ENCODE data around the gene SYT7.

The SYT7 gene

GRCh38 chr11:61503135-61503770, 77.6 kb downstream of the SYT7 start:
- Mint-ChIP-seq H3K36me3 (ENCODE audit: low read depth) (no peaks in the 10 kb centered on the region), H3K9me3 (no peaks in the 10 kb centered on the region), H3K27me3 (peaks cover 30% of the 10 kb centered on the region), H3K4me3 (no peak overlapping the region), H3K27ac (no peak overlapping the region), H3K4me1 (ENCODE audit: low read depth) (peaks cover 6% of the 10 kb centered on the region)

- Mint-ChIP-seq H3K27me3 (peaks cover 23% of the 10 kb centered on the region), H3K36me3 (ENCODE audit: low read depth) (no peaks in the 10 kb centered on the region), H3K4me1 (ENCODE audit: low read depth) (no peaks in the 10 kb centered on the region), H3K27ac (no peak overlapping the region), H3K9me3 (no peaks in the 10 kb centered on the region), H3K4me3 (no peak overlapping the region)
Observed at GRCh38 chr11:61502522-61502921, 78.4 kb downstream of the SYT7 start.

GRCh38 chr11:61499816-61500491, 80.9 kb downstream of the SYT7 start:
- Mint-ChIP-seq H3K27me3 (peaks cover 3% of the 10 kb centered on the region), H3K9me3 (no peaks in the 10 kb centered on the region), H3K4me1 (ENCODE audit: low read depth) (no peaks in the 10 kb centered on the region), H3K4me3 (no peak overlapping the region), H3K27ac (no peak overlapping the region), H3K36me3 (ENCODE audit: low read depth) (no peaks in the 10 kb centered on the region)

GRCh38 chr11:61498767-61499341, 82.0 kb downstream of the SYT7 start:
- H3K4me1 Mint-ChIP-seq (ENCODE audit: low read depth): no peaks in the 10 kb centered on the region
- H3K9me3 Mint-ChIP-seq: no peaks in the 10 kb centered on the region
- no peaks in the 10 kb centered on the region for H3K27me3 Mint-ChIP-seq
- H3K36me3 Mint-ChIP-seq (ENCODE audit: low read depth): no peaks in the 10 kb centered on the region
- no peak overlapping the region for H3K27ac Mint-ChIP-seq
- no peak overlapping the region for H3K4me3 Mint-ChIP-seq

- Mint-ChIP-seq H3K36me3 (ENCODE audit: low read depth) (no peaks in the 10 kb centered on the region), H3K27ac (no peak overlapping the region), H3K27me3 (no peaks in the 10 kb centered on the region), H3K4me1 (ENCODE audit: low read depth) (no peaks in the 10 kb centered on the region), H3K4me3 (no peak overlapping the region), H3K9me3 (no peaks in the 10 kb centered on the region)
Observed at GRCh38 chr11:61497876-61498275, 83.0 kb downstream of the SYT7 start.

GRCh38 chr11:61497473-61497872, 83.4 kb downstream of the SYT7 start:
- no peaks in the 10 kb centered on the region for H3K9me3 Mint-ChIP-seq
- H3K4me1 Mint-ChIP-seq (ENCODE audit: low read depth): no peaks in the 10 kb centered on the region
- no peak overlapping the region for H3K27ac Mint-ChIP-seq
- H3K36me3 Mint-ChIP-seq (ENCODE audit: low read depth): no peaks in the 10 kb centered on the region
- H3K27me3 Mint-ChIP-seq: no peaks in the 10 kb centered on the region
- no peak overlapping the region for H3K4me3 Mint-ChIP-seq

GRCh38 chr11:61496602-61497400, 84.1 kb downstream of the SYT7 start:
- no peak overlapping the region for H3K27ac Mint-ChIP-seq
- H3K36me3 Mint-ChIP-seq (ENCODE audit: low read depth): no peaks in the 10 kb centered on the region
- no peaks in the 10 kb centered on the region for H3K27me3 Mint-ChIP-seq
- no peak overlapping the region for H3K4me3 Mint-ChIP-seq
- H3K4me1 Mint-ChIP-seq (ENCODE audit: low read depth): no peaks in the 10 kb centered on the region
- H3K9me3 Mint-ChIP-seq: no peaks in the 10 kb centered on the region

GRCh38 chr11:61495801-61496601, 84.9 kb downstream of the SYT7 start:
- H3K4me1 Mint-ChIP-seq (ENCODE audit: low read depth): no peaks in the 10 kb centered on the region
- no peaks in the 10 kb centered on the region for H3K36me3 Mint-ChIP-seq (ENCODE audit: low read depth)
- H3K27me3 Mint-ChIP-seq: no peaks in the 10 kb centered on the region
- H3K4me3 Mint-ChIP-seq: no peak overlapping the region
- no peak overlapping the region for H3K27ac Mint-ChIP-seq
- H3K9me3 Mint-ChIP-seq: no peaks in the 10 kb centered on the region

GRCh38 chr11:61494381-61494961, 86.4 kb downstream of the SYT7 start:
- H3K4me1 Mint-ChIP-seq (ENCODE audit: low read depth): no peaks in the 10 kb centered on the region
- H3K9me3 Mint-ChIP-seq: no peaks in the 10 kb centered on the region
- no peak overlapping the region for H3K4me3 Mint-ChIP-seq
- no peaks in the 10 kb centered on the region for H3K36me3 Mint-ChIP-seq (ENCODE audit: low read depth)
- H3K27ac Mint-ChIP-seq: no peak overlapping the region
- no peaks in the 10 kb centered on the region for H3K27me3 Mint-ChIP-seq

- Mint-ChIP-seq H3K9me3 (no peaks in the 10 kb centered on the region), H3K27me3 (no peaks in the 10 kb centered on the region), H3K4me3 (no peak overlapping the region), H3K36me3 (ENCODE audit: low read depth) (peaks cover 6% of the 10 kb centered on the region), H3K27ac (no peak overlapping the region), H3K4me1 (ENCODE audit: low read depth) (no peaks in the 10 kb centered on the region)
Observed at GRCh38 chr11:61491736-61492395, 89.0 kb downstream of the SYT7 start.

- no peaks in the 10 kb centered on the region for H3K27me3 Mint-ChIP-seq
- H3K36me3 Mint-ChIP-seq (ENCODE audit: low read depth): peaks cover 6% of the 10 kb centered on the region
- H3K27ac Mint-ChIP-seq: no peak overlapping the region
- no peak overlapping the region for H3K4me3 Mint-ChIP-seq
- H3K9me3 Mint-ChIP-seq: no peaks in the 10 kb centered on the region
- H3K4me1 Mint-ChIP-seq (ENCODE audit: low read depth): no peaks in the 10 kb centered on the region
Observed at GRCh38 chr11:61489833-61490721, 90.8 kb downstream of the SYT7 start.

- Mint-ChIP-seq H3K4me1 (ENCODE audit: low read depth) (no peaks in the 10 kb centered on the region), H3K9me3 (no peaks in the 10 kb centered on the region), H3K27ac (no peak overlapping the region), H3K4me3 (no peak overlapping the region), H3K36me3 (ENCODE audit: low read depth) (peaks cover 6% of the 10 kb centered on the region), H3K27me3 (no peaks in the 10 kb centered on the region)
Observed at GRCh38 chr11:61488651-61489291, 92.1 kb downstream of the SYT7 start.

All from stimulated activated naive CD8-positive, alpha-beta T cell treated with anti-CD3 and anti-CD28 coated beads, Interleukin-15, Interleukin-2, amounts not matched to agents 100 ng/mL and 50 ng/mL, for 24 hours (primary cell).